Osteocyte (in vitro differentiated cells): ENCODE data around the gene EMCN. TPM values are rescaled to one million over a fixed set of nuclear protein-coding genes. Genes with fewer than 3 reads are reported as not detected.
A peak's percentile ranks its signal among the peaks of the same experiment; 100 is the strongest.

Experiments used
- DNase-seq: peaks from one replicate; pipeline ENCODE4 v3.0.0; 2021; ENCODE audit warnings: mixed read lengths; ENCODE audit not compliant: unreplicated experiment; ENCODE audit errors: extremely low spot score
- H3K27ac Mint-ChIP-seq: one replicate; pipeline ENCODE4 v1.8.0; 2021; ENCODE audit warnings: mild to moderate bottlenecking, mixed read lengths; ENCODE audit not compliant: unreplicated experiment
- H3K27me3 Mint-ChIP-seq: one replicate; pipeline ENCODE4 v1.8.0; 2021; ENCODE audit warnings: mixed read lengths; ENCODE audit not compliant: unreplicated experiment
- H3K36me3 Mint-ChIP-seq: one replicate; pipeline ENCODE4 v1.8.0; 2021; ENCODE audit warnings: mixed read lengths; ENCODE audit not compliant: unreplicated experiment
- H3K4me1 Mint-ChIP-seq: one replicate; pipeline ENCODE4 v1.8.0; 2021; ENCODE audit warnings: mixed read lengths; ENCODE audit not compliant: unreplicated experiment
- H3K4me3 Mint-ChIP-seq: one replicate; pipeline ENCODE4 v1.8.0; 2021; ENCODE audit warnings: mild to moderate bottlenecking, moderate library complexity, mixed read lengths; ENCODE audit not compliant: unreplicated experiment
- H3K9me3 Mint-ChIP-seq: one replicate; pipeline ENCODE4 v1.8.0; 2021; ENCODE audit warnings: mixed read lengths; ENCODE audit not compliant: unreplicated experiment
- CTCF ChIP-seq: fragments of 200-600 bp; sonication (generic); IDR thresholded peaks from 2 replicates; pipeline ENCODE4 v1.5.0; 2021; ENCODE audit warnings: antibody characterized with exemption, mild to moderate bottlenecking, moderate library complexity
- total RNA-seq: library from RNA; stranded (reverse); gene quantifications from 2 replicates; pipeline ENCODE4 v1.2.1, GENCODE V29; 2021

EMCN gene
- total RNA-seq, 1 donor from 2014 or later: 4.1 TPM

GRCh38 chr4:100525686-100526085, 7.9 kb upstream of the EMCN start:
- Mint-ChIP-seq H3K4me3 (no peak overlapping the region), H3K4me1 (no peaks in the 10 kb centered on the region), H3K27ac (no peak overlapping the region), H3K36me3 (peaks cover 16% of the 10 kb centered on the region), H3K27me3 (no peaks in the 10 kb centered on the region), H3K9me3 (peaks cover 21% of the 10 kb centered on the region)
- TF ChIP-seq CTCF: no peak
- DNase-seq: no peak

- H3K27me3 Mint-ChIP-seq: no peaks in the 10 kb centered on the region
- H3K36me3 Mint-ChIP-seq: no peaks in the 10 kb centered on the region
- peaks cover 38% of the 10 kb centered on the region for H3K4me1 Mint-ChIP-seq
- no peak for TF ChIP-seq CTCF
- DNase-seq: no peak
- no peak overlapping the region for H3K27ac Mint-ChIP-seq
- H3K9me3 Mint-ChIP-seq: peaks cover 3% of the 10 kb centered on the region
- no peak overlapping the region for H3K4me3 Mint-ChIP-seq
Observed at GRCh38 chr4:100519205-100519604, 1.4 kb upstream of the EMCN start.

GRCh38 chr4:100516225-100516624, 1.6 kb downstream of the EMCN start:
- Mint-ChIP-seq H3K4me1 (peaks cover 65% of the 10 kb centered on the region), H3K27ac (no peak overlapping the region), H3K27me3 (no peaks in the 10 kb centered on the region), H3K36me3 (no peaks in the 10 kb centered on the region), H3K4me3 (no peak overlapping the region), H3K9me3 (peaks cover 3% of the 10 kb centered on the region)
- no peak for DNase-seq
- TF ChIP-seq CTCF: no peak

- DNase-seq: no peak
- Mint-ChIP-seq H3K9me3 (no peaks in the 10 kb centered on the region), H3K36me3 (no peaks in the 10 kb centered on the region), H3K27me3 (no peaks in the 10 kb centered on the region), H3K27ac (peak overlapping the region; percentile 24), H3K4me3 (no peak overlapping the region), H3K4me1 (peaks cover 47% of the 10 kb centered on the region)
- TF ChIP-seq CTCF: no peak
Observed at GRCh38 chr4:100511896-100512295, 5.9 kb downstream of the EMCN start.

GRCh38 chr4:100510551-100510950, 7.3 kb downstream of the EMCN start:
- H3K36me3 Mint-ChIP-seq: no peaks in the 10 kb centered on the region
- no peaks in the 10 kb centered on the region for H3K9me3 Mint-ChIP-seq
- peaks cover 40% of the 10 kb centered on the region for H3K4me1 Mint-ChIP-seq
- no peak overlapping the region for H3K4me3 Mint-ChIP-seq
- TF ChIP-seq CTCF: no peak
- no peak for DNase-seq
- H3K27me3 Mint-ChIP-seq: no peaks in the 10 kb centered on the region
- no peak overlapping the region for H3K27ac Mint-ChIP-seq
